ENCODE results near the gene RNASEH1. TPM values are rescaled to one million over a fixed set of nuclear protein-coding genes. Genes with fewer than 3 reads are reported as not detected.

RNASEH1 gene
- total and polyA plus RNA-seq, 7 donors = 11.5 to 45.6 (median 21.1) TPM

DNA sequence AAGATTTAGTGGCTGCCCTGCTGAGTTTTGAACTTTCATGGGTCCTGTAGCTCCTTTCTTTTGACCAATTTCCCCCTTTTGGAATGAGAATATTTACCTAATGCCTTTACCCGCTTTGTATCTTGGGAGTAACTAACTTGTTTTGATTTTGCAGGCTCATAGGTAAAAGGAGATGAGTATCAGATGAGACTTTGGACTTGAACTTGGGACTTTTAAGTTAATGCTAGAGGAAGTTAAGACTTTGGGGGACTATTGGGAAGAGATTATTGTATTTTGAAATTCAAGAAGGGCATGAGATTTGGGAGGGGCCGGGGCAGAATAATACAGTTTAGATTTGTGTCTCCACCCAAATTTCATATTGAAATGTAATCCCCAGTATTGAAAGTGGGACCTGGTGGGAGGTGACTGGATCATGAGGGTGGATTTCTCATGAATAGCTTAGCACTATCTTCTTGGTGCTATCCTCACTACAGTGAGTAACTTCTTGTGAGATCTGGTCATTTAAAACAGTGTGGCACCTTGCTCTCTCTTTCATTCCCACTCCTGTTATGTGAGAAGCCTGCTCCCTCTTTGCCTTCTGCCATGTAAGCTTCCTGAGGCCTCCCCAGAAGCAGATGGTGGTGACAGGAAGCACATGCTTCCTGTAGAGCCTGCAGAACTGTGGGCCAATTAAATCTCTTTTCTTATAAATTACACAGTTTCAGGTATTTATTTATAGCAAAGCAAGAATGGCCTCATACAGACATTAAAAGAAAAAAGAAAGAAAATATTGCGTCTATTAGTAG, 44.9 kb downstream of the RNASEH1 start:
- ATAC-seq (no peak), DNase-seq (no peak)
- Histone ChIP-seq H3K36me3 (ENCODE audit: insufficient read depth in 1 of 2, low read depth in 1 of 2) (peaks cover 0 to 73% of the 10 kb centered on the region in 2 donors), H3K4me3 (no peak overlapping the region), H3K9me3 (no peaks in the 10 kb centered on the region), H3K4me1 (peaks cover 11% of the 10 kb centered on the region), H3K27ac (no peak overlapping the region), H3K27me3 (ENCODE audit: insufficient read depth in 3 of 3, low read length in 2 of 3) (no peaks in the 10 kb centered on the region)
- 95 to 98% (median 96%) methylated on average over 3 of the region's 3 CpGs for WGBS, 3 donors
- TF ChIP-seq CTCF (IDR thresholded peaks at IDR 0.05) = no peak
- intact Hi-C loops (cut with DNase I) = loop anchor here in 1 of 2 donors (5.0 kb wide), 1 partner anchor 36 kb away; no protein-coding TSS in a partner anchor

GRCh38 chr2:3512086-3512485, 46.0 kb downstream of the RNASEH1 start:
- no peak for ATAC-seq

GRCh38 chr2:3505771-3506170, 52.4 kb downstream of the RNASEH1 start:
- intact Hi-C loops (cut with DNase I) = no loop called here
- WGBS, 3 donors = 28 to 60% (median 35%) methylated on average over 4 of the region's 4 CpGs
- peak overlapping the region; percentile 46 for H3K27ac ChIP-seq
- peaks cover 0 to 61% of the 10 kb centered on the region in 2 donors for H3K36me3 ChIP-seq (ENCODE audit: insufficient read depth in 1 of 2, low read depth in 1 of 2)
- ATAC-seq (peak in 3 of 4 donors; percentile 37 to 77 (median 58)), DNase-seq (no peak)
- no peak overlapping the region for H3K4me3 ChIP-seq
- no peak for TF ChIP-seq CTCF (IDR thresholded peaks at IDR 0.05)
- H3K9me3 ChIP-seq = no peaks in the 10 kb centered on the region
- peaks cover 6% of the 10 kb centered on the region for H3K4me1 ChIP-seq
- H3K27me3 ChIP-seq (ENCODE audit: insufficient read depth in 3 of 3, low read length in 2 of 3) = no peaks in the 10 kb centered on the region

More at GRCh38 chr2:3512086-3512485, 46.0 kb downstream of the RNASEH1 start:
- Histone ChIP-seq H3K4me1 (peaks cover under 1% of the 10 kb centered on the region), H3K27me3 (ENCODE audit: insufficient read depth in 3 of 3, low read length in 2 of 3) (no peaks in the 10 kb centered on the region), H3K4me3 (no peak overlapping the region), H3K9me3 (no peaks in the 10 kb centered on the region), H3K27ac (no peak overlapping the region), H3K36me3 (ENCODE audit: insufficient read depth in 1 of 2, low read depth in 1 of 2) (peaks cover 0 to 76% of the 10 kb centered on the region in 2 donors)
- TF ChIP-seq CTCF (IDR thresholded peaks at IDR 0.05) = no peak
- intact Hi-C loops (cut with DNase I) = loop anchor here in 1 of 2 donors (5.0 kb wide), 1 partner anchor 35 kb away; no protein-coding TSS in a partner anchor
- WGBS, 3 donors = 52 to 68% (median 63%) methylated on average over 2 of the region's 2 CpGs
- DNase-seq = no peak

DNA sequence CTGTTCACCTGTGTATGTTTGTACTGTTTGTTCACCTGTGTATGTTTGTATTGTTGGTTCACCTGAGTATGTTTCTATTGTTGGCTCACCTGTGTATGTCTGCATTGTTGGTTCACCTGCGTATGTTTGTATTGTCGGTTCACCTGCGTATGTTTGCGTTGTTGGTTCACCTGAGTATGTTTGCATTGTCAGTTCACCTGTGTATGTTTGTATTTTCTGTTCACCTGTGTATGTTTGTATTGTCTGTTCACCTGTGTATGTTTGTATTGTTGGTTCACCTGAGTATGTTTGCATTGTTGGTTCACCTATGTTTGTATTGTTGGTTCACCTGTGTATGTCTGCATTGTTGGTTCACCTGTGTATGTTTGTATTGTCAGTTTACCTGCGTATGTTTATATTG, 53.4 kb downstream of the RNASEH1 start:
- TF ChIP-seq CTCF (IDR thresholded peaks at IDR 0.05) = no peak
- Histone ChIP-seq H3K27me3 (ENCODE audit: insufficient read depth in 3 of 3, low read length in 2 of 3) (no peaks in the 10 kb centered on the region), H3K36me3 (ENCODE audit: insufficient read depth in 1 of 2, low read depth in 1 of 2) (peaks cover 0 to 61% of the 10 kb centered on the region in 2 donors), H3K4me3 (no peak overlapping the region), H3K27ac (no peak overlapping the region), H3K9me3 (no peaks in the 10 kb centered on the region), H3K4me1 (peaks cover 6% of the 10 kb centered on the region)
- intact Hi-C loops (cut with DNase I) = no loop called here
- 96 to 98% (median 98%) methylated on average over 5 of the region's 5 CpGs for WGBS, 3 donors
- no peak for DNase-seq
- ATAC-seq = no peak

Measured in psoas muscle (tissue), 8 donors.